Stimulated activated naive CD8-positive, alpha-beta T cell treated with anti-CD3 and anti-CD28 coated beads, Interleukin-15, amount 100 ng/mL, for 72 hours (primary cell): ENCODE data around the gene METTL13.

ENCODE experiments used
- ATAC-seq: fragments of 150-1000 bp; cut with Tn5 transposase; 2 replicates; pipeline ENCODE4 v1.10.0; 2021; ENCODE audit warnings: mild to moderate bottlenecking, moderate library complexity
- DNase-seq, 2 donors: peaks; one replicate each; pipeline ENCODE4 v3.0.0; 2021 to 2022
- H3K27ac Mint-ChIP-seq, 2 donors: one replicate each; pipeline ENCODE4 v1.8.0; 2022; ENCODE audit warnings: mild to moderate bottlenecking in 2 of 2, mixed read lengths in 2 of 2, moderate library complexity in 2 of 2
- H3K27me3 Mint-ChIP-seq: one replicate; pipeline ENCODE4 v1.8.0; 2022; ENCODE audit warnings: mixed read lengths
- H3K4me1 Mint-ChIP-seq: one replicate; pipeline ENCODE4 v1.8.0; 2022; ENCODE audit warnings: mild to moderate bottlenecking, mixed read lengths
- H3K4me3 Mint-ChIP-seq, 2 donors: one replicate each; pipeline ENCODE4 v1.8.0; 2022; ENCODE audit warnings: mild to moderate bottlenecking in 2 of 2, mixed read lengths in 2 of 2, moderate library complexity in 1 of 2
- H3K9me3 Mint-ChIP-seq, 2 donors: one replicate each; pipeline ENCODE4 v1.8.0; 2022; ENCODE audit warnings: mixed read lengths in 2 of 2

The METTL13 gene

DNA sequence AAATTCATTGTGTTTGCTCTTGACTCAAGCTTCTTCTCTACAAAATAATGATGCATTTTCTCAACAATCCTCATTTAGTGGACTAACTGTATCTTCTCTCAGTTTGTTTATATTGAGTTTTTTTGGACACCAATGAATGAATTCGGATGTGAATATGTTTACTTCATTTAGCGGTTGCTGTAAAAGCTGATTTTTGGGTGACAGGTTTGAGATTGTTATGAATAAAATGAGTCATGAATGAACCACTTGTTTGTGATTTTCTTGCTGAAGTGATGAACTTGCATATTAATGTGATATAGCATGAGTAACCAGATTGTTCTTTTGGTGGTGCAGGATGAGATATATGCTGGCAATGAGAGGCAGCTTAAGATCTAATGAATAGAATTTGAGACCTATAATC, 62.9 kb downstream of the METTL13 start:
- DNase-seq: no peak
- no peak for ATAC-seq
- Mint-ChIP-seq H3K27ac (no peak overlapping the region), H3K4me3 (no peak overlapping the region), H3K9me3 (no peaks in the 10 kb centered on the region), H3K27me3 (peaks cover 37% of the 10 kb centered on the region), H3K4me1 (peaks cover 25% of the 10 kb centered on the region)

DNA sequence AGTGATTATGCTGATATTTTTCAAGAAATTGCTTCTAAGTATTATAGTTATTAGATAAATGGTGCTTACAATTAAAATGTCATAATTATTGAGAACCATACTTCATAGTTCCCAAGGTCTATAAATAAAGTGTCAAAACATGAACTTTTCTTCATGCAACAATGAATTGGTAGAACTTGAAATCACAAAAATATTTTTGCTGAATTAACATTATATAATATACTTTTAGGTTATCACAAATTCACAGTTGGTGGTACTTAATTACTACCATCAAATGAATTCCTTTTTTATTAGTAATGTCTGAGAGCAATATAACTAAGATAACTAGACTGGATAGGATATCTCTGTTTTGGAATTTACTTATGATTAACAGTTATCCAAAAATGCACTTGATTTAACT, 64.5 kb downstream of the METTL13 start:
- Mint-ChIP-seq H3K9me3 (no peaks in the 10 kb centered on the region), H3K4me1 (peaks cover 18% of the 10 kb centered on the region), H3K27ac (no peak overlapping the region), H3K27me3 (peaks cover 37% of the 10 kb centered on the region), H3K4me3 (no peak overlapping the region)
- ATAC-seq (no peak), DNase-seq (no peak)
